Measurements from ENCODE around the gene TOM1L2.

- TF ChIP-seq CTCF (IDR thresholded peaks at IDR 0.05) = no peak
- no peak for TF ChIP-seq ZFX (IDR thresholded peaks at IDR 0.05; ENCODE audit: borderline replicate concordance)
Observed at GRCh38 chr17:17896746-17897145, 75.5 kb downstream of the TOM1L2 start.

Data from 22Rv1 (cell line).